COLO829 (cell line): ENCODE measurements around the gene VNN1.
A peak's percentile ranks its signal among the peaks of the same experiment; 100 is the strongest.
"Not testable (repeated sequence)": the region's sequence is repeated elsewhere in the genome, so short reads cannot be mapped to it uniquely, and the experiment has no call there.

Source experiments
- DNase-seq: peaks from one replicate; pipeline ENCODE4 v3.0.0; 2012; ENCODE audit warnings: low spot score

Gene VNN1

GRCh38 chr6:132725471-132725870 is 11.6 kb upstream of the VNN1 start:
- no peak for DNase-seq

DNA sequence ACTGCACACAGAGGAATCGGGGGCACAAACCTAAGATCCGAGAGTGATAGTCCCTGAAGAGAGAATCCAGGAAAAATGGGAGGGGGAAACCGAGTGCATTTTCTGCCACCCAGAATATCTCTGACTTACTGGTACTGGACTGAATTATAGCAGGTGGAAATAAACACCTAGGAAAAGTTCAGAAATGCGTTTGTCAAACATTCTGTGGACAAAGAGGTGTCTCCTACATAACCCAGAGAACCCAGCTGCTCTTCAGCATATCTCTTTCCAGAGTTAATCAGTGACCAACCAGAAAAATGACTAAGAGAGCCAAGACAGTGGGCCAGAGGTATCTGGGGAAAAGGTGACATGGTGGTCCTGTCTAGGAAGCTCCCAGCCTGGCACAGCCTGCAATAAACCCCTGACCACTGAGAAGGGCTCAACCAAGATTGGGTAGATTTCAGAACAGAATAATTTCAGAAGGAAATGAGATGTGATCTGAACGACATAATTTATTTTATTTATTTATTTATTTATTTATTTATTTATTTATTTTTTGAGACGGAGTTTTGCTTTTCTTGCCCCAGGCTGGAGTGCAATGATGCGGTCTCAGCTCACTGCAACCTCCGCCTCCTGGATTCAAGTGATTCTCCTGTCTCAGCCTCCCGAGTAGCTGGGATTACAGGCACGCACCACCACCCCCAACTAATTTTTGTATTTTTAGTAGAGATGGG is 6.0 kb upstream of the VNN1 start:
- DNase-seq, result no peak

DNA sequence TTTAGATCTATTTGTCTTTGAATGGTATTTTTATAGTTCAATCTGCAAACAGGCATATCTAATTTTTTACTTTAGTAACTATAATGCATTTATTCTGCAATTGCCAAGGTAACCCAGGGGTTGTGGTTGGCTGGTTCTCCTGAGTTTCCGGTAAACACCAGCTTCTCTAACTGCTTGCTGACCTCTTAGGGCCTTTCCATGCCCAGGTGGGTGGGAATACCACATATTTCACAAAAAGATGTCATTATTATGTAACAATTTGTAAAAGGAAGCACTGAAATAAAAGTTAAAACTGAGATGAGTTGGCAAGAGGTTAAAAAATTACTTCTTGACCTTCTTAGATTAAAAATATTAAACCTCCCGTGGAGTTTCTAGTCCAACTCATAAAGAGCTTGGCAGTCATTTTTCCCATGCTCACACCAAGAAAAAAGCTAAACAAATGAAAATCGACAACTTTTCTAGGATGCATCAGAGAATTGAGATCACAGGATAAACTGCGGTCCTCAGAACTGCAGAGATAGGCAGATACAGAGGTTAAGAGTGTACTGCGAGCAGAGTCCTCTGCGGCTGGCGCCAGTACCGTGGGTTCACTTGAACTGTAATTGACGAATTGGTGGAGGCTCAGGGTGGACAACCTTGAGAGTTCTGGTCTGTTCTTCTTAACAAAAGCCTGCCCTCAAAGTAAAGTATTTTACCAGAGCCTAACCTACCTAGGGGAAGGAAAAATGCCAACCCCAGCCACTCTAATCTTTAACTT is 2.2 kb upstream of the VNN1 start:
- no peak for DNase-seq

DNA sequence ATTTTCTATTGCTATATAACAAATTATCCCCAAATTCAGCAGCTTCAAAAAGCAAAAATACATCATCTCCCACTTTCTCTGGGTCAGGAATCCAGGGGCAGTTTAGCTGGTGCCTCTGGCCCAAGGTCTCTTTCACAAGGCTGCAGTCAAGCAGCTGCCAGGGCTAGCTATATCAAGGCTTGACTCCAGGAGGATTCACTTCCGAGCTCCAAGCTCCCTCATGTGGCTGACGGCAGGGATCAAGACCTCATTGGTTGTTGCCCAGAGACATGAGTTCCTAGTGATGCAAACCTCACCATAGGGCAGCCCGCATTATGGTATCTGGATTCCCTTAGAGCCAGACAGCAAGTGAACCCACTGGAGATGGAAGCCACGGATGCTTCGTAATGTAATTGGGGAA is 1.3 kb upstream of the VNN1 start:
- DNase-seq, result peak; percentile 32

- no peak for DNase-seq
Measured at GRCh38 chr6:132714160-132714559, 305 bp upstream of the VNN1 start.

DNA sequence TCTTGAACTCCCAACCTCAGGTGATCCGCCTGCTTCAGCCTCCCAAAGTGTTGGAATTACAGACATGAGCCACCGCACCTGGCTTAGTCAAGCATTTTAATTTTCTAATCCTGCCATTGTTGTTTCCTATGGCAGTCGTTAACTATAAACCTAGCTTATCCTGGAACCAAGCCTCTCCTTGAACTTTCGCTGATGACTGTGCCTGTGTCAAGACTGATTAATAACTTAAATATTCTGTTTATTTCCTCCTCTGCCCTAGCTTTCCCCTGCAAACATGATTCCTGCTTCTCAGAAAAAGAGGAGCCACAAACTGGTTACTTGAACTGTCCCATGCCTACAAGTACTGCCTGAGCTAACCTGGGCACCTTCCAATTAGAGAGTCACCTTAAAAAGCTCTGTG is 1.5 kb downstream of the VNN1 start:
- no peak for DNase-seq

DNA sequence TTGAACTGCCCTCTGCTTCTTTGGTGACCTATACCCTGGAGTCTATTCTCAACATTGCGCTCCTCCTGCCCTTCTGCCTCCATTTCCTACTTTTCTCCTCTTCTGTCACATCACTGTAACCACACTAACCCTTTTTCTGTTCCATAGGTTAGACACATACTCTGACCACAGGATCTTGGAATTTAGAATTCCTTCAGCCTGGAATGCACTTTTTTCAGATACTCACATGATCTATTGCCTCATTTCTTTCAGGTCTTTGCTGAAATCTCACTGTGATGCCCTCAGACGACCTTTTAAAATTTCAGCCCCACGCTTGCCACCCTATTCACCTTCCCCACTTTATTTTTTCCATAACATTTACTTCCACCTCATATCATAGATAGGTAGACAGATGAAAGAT is 5.1 kb downstream of the VNN1 start:
- DNase-seq, result no peak

DNA sequence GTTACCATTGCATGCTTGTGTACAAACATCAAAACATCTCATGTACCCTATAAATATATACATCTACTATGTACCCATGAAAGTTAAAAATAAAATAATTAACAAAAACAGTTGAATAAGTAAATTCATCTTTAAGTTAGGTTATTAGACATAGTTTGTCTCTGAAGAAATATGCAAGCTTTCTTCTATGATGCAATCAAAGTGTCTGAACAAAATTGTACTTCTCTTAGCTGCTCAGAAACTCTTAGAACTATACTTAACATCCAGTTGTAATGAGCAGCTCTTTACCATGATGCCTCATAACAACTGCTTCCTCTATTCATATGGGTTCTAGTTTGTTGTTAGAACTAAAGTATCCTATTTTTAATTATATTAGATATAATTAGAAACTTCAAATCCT is 5.9 kb downstream of the VNN1 start:
- no peak for DNase-seq

DNA sequence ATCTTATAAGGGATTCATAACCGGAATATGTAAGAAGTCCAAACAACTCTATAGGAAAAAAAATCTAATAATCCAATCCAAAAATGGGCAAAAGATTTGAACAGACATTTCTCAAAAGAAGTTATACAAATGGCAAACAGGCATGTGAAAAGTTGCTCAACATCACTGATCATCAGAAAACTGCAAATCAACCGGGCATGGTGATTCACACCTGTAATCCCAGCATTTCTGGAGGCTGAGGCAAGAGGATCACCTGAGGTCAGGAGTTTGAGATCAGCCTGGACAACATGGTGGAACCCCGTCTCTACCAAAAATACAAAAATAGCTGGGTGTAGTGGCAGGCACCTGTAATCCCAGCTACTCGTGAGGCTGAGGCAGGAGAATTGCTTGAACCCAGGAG is 7.1 kb downstream of the VNN1 start:
- DNase-seq, result not testable (repeated sequence)

GRCh38 chr6:132703936-132704335 is 9.9 kb downstream of the VNN1 start:
- DNase-seq, result no peak

- no peak for DNase-seq
Measured at GRCh38 chr6:132698608-132699007, 15.2 kb downstream of the VNN1 start.

GRCh38 chr6:132695773-132696172 is 18.1 kb downstream of the VNN1 start:
- no peak for DNase-seq

- no peak for DNase-seq
Measured at GRCh38 chr6:132693478-132693877, 20.4 kb downstream of the VNN1 start.

GRCh38 chr6:132690678-132691077 is 23.2 kb downstream of the VNN1 start:
- no peak for DNase-seq

- peak; percentile 21 for DNase-seq
Measured at GRCh38 chr6:132687306-132687705, 26.5 kb downstream of the VNN1 start.

DNA sequence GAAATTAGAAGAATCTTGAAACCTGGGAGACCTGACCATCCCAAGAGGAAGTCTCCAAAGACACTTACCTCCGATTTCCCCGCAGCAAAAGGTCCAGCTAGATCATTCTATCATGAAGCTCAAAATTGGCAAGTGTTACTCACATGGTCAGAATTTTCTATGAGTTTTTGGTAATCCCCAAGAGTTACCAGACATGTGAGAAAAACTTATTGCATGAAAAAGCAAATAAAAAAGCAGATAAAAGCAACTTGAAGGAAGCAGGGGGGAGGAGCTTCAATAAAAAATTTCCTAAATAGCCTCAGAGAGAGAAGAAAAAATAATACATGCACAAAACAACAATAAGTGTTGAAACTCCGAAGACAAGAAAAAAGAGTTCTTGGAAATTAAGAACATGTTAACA is 27.3 kb downstream of the VNN1 start:
- no peak for DNase-seq

DNA sequence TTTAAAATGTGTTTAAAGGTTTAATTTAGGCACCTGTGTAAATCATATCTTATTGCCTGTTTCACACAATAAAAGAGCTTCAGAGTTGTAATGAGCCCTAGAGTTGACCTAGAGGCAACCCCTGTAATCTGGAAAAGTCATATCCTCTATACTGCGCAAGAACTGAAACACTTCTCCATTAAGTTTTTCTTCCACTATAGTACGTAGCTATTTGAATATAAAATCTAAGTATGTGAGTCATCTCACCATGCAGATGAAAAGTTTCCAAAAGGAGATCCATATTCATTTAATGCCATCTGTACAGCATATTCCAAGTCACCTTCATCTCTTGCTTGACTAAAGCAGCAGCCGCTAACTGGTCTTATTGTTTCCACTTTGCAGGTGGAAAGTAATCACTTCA is 28.8 kb downstream of the VNN1 start:
- no peak for DNase-seq

GRCh38 chr6:132684272-132684671 is 29.6 kb downstream of the VNN1 start:
- no peak for DNase-seq

GRCh38 chr6:132683543-132683942 is 30.3 kb downstream of the VNN1 start:
- no peak for DNase-seq

- not testable (repeated sequence) for DNase-seq
Measured at GRCh38 chr6:132679094-132679493, 34.8 kb downstream of the VNN1 start.

DNA sequence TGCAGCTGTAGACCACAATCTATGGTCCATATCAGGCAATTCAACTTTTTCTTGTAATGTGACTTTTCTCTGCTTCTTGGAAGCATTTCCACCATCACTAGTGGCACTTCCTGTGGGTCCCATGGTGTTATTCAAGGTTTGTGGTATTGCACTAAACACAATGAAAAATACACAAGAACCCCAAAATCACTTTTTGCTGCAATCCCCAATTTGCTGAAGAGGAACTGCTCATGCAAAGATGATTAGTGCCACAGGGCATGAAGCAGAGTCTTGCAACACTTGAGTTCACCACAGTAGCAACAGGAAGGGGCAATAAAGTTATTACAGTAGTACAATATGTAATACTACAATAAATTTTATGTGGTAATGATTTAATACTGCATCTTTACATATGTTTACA is 38.1 kb downstream of the VNN1 start:
- DNase-seq, result no peak

GRCh38 chr6:132675002-132675401 is 38.9 kb downstream of the VNN1 start:
- DNase-seq, result no peak

DNA sequence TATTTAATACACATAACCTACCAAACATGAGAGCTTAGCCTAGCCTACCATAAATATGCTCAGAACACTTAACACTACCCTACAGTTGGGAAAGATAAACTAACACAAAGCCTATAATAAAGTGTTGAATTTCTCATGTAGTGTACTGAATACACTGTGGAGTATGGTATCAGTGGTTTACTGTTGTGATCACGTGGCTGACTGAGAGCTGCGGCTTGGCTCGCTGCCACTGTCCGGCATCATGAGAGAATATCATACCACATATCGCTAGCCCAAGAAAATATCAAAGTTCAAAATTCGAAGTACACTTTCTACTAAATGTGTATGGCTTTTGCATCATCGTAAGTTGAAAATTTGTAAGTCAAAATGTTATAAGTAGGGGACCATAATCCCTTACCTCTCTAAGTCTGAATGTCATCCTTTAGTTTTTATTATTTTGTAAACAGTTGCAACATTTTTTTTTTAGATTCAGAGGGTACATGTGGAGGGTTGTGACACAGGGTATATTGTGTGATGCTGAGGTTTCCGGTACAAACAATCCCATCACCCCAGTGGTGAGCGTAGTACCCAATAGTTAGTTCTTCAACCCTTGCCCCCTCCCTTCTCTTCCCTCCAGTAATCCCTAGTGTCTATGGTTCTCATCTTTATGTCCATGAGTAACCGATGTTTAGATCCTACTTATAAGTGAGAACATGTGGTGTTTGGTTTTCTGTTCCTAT is 40.3 kb downstream of the VNN1 start:
- peak; percentile 62 for DNase-seq
